HCEC 1CT (cell line): ENCODE measurements around the gene HNF4A.
"Not testable (repeated sequence)": the region's sequence is repeated elsewhere in the genome, so short reads cannot be mapped to it uniquely, and the experiment has no call there.

Experiments
- DNase-seq: peaks from one replicate; pipeline ENCODE4 v3.0.0-alpha.2; 2017

HNF4A gene

DNA sequence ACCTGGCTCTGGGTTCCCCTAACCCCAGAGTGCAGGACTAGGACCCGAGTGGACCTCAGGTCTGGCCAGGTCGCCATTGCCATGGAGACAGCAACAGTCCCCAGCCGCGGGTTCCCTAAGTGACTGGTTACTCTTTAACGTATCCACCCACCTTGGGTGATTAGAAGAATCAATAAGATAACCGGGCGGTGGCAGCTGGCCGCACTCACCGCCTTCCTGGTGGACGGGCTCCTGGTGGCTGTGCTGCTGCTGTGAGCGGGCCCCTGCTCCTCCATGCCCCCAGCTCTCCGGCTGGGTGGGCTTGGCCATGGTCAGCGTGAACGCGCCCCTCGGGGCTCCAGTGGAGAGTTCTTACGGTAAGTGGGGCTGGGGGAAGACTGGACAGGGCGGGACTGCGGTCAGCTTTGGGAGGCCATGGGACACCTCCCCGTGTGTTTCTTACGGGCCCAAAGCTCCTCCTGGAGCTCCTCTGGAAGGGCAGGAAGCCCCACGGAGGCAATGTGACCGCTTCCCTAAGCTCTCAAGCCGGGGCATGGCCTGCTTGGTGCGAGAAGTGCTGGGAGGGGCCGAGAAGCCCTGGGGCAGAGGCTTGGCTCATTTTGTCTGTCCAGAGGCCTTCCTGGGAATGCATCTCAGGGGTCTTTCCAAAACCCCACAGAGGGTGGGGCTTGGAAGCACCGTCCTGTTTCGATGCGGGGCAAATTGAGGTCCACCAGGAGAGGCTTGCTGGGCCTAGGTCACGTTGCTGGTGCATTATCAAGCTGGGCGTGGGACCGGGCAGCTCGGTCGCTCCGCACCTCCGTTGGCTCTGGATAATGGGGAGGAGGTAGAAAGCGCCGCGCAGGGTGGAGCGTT, at the start of gene HNF4A:
HNF4A (plus strand) TSS at position 202 of the 855 bp plus-strand sequence; CDS start at position 308, 106 bp downstream.
- no peak for DNase-seq

DNA sequence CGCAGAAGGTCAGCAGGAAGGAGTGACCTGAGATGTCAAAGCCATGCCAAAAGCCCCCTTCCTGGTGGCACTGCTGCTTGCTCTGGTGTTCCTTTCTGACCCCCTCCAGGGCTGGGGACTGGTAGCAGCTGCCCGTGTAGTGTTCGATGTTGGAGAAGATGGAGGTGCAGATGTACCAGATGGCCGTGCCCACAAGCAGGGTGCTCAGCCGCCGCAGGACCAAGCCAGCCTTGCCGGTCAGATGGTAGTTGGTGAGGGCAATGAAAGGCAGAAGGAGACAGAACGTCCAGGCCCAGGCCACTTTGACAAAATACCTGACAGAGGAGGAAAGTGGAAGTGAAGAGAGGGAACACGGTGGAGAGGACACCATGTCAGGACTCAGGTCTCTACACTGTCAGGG, 48.6 kb upstream of the HNF4A start:
- no peak for DNase-seq

DNA sequence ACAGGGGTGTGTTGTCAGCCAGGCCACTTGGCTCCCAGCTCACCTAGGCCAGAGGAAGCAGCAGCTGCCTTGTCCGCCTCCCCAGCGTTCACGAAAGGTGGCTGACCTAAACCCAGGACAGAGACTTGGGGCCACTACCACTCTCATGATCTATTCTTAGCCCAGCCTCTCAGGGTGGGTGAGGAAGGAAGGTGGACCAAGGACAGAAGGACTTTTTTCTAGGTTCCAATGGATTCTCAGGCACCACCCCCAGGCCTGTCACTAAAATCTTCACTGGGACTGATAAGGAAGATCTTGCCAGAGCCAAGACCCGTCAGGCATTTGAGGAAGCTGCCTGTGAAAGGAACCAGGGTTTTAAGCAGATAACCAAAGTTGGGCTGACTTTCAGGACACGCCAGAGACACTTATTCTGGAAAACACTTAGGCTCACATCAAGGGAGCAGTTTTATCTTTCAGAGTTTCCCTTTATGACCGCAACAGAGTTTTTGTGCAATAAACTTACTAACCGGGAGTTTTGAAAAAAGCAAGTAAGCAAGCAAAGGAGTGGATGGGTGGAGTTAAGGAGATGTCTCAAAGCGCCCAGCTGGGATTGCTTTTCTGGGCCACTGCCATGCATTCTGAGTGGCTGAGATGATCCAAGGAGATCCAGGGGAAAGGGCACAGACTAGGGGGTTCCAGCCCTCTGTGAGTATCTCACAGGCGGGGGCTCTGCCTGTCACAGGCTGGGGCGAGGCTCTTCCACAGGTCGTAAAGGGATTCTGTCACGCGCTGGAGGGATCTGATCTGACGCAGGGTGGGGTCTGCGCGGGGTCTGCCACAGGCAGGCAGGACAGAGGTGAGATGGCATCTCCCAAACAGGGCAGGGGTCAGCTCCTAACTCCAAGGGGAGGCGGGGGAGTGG, 45.5 kb upstream of the HNF4A start:
- peak; percentile 66 for DNase-seq

DNA sequence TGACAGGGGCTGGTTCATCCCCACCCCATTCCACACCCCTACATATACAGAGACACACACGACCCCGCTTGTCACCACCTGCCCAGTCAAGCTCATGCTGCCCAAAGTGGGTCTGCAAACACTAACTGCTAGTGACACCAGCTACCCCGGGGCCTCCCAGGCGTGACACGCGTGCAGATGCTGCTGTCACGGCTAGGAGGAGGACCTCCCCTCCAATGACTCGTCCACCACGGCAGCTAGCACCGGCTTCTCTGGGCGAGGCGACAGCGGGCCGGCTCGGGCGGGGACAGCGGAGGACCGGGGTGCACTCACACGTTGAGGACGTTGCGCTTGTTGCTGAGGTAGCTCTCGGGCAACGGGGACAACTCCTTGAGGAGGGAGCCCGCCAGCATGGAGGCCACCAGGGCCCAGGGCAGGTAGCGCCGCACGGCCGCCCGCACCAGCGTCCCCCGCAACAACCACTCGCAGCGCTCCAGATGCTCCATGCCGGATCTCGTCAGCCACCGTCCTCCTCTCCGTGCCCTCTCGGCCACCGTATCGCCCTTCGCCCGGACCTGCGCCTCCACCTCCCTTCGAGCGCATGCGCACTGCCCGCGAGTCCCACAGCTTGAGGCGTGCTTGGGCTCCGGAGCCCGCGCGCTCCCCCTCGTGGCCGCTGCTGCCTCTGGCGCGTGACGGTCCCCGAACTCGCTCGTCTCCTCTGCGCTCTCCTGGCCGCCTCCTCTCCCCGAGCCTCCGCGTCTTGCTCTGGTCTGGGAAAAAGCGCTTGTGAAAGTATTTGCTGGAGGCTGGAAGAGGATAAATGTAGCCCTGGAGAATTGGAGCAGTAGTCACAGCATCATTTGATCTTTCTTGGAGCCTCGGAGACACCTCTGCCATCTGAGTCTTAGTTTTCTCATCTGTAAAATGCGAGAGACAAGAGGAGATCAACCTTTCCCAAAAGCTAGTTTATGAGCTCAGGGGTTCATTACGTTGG, 44.5 kb upstream of the HNF4A start, which contains the start of gene FITM2:
FITM2 (minus strand) TSS at position 539 of the 976 bp plus-strand sequence; CDS start at position 485, 54 bp downstream.
- peak; percentile 92 for DNase-seq

DNA sequence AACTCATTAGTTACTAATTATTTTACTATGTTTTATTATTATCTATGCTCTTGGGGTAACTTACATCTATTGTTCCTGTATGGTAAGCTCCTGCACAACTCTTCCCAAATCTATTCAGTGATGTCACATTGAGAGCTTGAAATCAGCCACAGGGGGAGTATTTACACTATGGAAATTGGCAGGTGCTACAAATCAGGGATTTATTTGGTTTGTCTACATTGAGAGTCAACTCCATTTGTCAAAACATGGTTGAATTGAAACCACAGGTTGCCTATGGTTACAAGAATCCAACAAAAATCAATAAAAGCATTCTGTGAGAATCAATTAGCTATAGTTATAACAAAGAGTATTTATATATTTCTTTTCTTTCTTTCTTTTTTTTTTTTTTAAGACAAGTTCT, 40.6 kb upstream of the HNF4A start:
- DNase-seq: no peak

DNA sequence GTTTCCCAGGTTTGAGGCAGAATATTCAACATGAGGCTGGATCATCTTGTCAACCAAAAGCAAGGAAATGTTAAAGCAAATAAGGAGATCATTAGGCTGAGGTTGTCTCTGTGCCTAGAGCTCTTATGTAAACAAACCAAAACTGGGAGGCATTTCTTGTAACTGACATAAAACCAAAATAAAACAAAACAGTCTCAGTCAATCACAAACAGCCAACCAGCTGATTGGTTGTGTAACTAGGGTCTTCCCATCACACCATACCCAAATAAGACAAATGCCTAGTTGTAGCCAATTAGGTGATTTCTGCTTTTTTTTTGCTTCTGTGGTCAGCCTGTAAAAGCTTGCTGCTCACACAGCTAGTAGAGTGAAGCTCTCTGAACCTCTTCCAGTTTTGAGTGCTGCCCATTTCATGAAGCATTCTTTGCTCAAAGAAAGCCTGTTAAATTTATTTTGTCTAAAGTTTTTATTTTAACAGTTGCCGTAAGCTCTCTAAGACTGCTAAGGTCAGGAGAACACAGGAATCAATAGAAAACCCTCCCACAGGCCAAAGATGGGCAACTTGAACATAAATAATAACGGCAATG, 35.6 kb upstream of the HNF4A start:
- peak; percentile 55 for DNase-seq

DNA sequence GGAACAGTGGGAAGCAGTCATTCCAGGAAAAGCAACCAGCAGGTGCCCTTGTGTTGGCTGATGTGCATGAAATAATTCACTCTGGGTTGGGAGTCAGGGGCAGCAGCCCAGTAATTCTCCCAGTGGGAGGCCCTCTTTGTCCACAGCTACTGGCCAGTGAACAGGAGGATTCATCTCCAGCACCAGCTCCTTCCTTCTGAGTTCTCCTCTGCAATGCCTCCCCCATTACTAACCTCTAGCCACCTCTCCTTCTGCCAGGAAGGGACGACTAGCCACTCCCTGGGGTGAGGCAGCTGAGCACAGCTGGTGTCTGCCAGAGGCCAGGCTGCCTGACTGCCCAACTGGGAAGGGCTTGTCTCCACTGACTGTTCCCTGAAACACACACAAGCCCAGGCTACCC, 31.2 kb upstream of the HNF4A start:
- peak; percentile 10 for DNase-seq

DNA sequence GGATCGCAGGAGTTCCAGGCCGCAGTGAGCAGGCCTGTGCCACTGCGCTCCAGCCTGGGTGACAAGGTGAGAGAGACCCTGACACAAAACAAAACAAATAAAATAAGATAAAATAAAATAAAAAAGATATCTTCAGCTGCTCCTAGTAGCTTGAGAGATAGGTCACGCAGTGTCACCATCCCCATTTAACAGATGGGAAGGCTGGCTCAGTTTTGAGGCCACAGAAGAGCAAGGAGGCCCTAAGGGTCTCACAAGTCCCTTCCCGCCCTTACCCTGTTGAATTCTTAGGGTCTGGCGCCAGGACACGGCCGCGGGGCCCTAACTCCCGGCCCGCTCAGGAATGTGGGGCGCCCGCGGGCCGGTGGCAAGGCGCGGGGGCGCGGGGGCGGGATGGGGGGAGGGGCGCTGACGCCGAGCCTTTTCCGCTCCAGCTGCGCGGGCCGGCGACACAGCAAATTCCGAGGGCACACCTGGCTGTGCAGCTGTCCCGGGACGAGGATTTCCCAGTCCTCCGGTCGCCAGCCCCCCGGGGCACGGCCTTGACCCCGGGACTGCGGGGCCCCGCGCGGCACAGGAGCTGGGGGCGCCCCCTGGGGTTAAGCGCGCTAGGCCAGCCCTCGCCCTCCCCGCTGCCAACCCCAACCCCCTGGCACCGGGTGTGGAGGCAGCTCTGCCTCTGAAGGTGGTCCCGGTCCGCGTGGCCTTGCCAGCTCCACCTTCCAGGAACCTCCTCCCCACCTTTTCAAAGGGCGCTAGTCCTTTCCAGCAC, 28.9 kb upstream of the HNF4A start:
- no peak for DNase-seq

DNA sequence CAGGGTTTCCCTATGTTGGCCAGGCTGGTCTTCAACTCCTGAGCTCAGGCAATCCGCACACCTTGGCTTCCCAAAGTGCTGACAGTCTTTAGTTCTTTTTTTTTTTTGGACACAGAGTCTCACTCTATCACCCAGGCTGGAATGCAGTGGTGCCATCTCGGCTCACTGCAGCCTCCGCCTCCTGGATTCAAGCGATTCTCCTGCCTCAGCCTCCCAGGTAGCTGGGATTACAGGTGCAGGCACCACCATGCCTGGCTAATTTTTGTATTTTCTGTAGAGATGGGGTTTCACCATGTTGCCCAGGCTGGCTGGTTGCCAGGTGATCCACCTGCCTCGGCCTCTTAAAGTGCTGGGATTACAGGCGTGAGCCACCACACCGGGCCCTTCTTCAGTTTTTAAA, 27.8 kb upstream of the HNF4A start:
- DNase-seq: not testable (repeated sequence)

DNA sequence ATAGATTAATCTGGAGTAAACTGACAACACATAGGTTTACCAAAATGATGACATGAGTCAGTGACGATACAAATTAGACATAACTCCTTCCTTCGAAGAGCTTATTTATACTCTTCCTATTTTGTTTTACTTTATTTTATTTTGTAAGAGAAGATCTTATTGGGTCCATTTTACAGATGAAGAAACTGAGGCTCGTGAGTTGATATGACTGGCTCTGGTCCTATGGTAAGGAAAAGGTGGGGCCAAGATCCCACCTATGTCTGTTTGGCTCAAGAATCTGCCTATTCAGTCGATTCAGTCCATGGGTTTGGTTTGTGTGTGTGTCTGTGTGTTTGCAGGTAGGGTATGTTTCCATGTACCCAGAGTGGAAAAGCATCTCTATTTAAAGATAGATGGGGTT, 27.1 kb upstream of the HNF4A start:
- DNase-seq: no peak

DNA sequence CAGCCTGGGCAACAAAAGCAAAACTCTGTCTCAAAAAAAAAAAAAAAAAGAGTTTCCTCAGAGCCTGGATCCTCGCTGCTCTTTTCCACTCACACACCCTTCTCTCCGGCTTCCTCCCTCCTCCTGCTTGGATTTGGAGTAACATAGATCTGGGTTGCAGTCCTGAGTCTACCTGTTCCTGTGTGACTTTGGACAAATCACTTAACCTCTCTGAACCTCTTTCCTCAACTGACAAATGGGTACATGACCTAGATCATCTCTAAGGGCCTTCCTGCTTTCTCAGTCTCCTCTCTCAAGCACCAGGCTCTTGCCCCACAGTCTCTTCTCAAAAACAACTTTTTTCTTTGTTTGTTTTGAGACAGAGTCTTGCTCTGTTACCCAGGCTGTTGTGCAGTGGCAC, 24.3 kb upstream of the HNF4A start:
- no peak for DNase-seq

DNA sequence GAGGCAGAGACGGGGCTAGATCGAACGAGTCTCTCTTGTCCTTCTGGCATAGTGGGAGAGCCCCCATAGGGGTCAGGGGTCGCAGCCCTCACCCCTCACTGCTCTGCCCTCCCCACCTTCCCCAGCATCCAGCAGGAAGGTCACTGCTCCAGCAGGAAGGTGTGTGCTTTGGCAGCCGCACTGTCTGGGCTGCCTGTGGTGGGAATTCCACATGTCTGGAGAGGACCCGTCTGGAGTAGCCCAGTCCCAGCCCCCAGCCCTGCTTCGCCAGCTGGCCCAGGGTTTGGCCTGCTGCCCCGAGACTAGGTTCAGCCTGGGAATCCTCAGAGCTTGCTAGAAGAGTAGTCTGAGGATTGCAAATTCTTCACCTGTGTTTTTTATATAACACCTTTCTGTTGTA, 21.2 kb upstream of the HNF4A start:
- no peak for DNase-seq

DNA sequence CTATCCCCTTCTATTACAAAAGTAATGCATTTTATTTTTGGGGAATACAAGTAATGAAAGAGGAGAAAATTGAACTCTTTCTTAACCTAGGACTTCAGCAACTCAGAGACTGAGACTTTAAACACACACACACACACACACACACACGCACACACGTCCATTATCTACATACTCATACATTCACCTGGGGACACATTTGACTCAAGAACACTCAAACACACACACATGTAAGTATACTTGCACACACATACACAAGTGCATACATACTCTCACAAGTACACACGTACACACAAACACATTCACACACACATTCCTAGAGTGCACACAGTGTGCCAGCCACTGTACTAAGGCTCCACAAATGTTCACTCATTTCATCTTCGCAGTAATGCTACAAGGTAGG, 20.8 kb upstream of the HNF4A start:
- DNase-seq: no peak

DNA sequence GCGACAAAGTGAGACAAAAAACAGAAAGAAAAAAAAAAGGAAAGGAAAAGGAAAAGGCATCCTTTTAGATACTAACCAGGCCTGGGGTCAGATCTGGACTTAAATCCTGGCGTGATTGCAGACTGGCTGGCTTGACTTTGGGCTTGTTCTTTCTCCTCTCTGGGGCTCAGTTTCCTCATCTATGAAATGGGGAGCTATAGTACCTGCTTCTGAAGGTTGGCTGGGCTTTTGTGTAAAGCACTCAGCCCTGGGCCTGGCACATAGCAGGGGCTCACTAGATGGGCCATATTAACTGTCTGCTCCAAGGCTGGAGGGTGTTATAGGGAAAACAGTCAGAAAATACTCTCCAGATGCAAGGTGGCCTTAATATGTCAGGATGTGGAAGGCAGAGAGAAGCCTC, 19.8 kb upstream of the HNF4A start:
- no peak for DNase-seq

DNA sequence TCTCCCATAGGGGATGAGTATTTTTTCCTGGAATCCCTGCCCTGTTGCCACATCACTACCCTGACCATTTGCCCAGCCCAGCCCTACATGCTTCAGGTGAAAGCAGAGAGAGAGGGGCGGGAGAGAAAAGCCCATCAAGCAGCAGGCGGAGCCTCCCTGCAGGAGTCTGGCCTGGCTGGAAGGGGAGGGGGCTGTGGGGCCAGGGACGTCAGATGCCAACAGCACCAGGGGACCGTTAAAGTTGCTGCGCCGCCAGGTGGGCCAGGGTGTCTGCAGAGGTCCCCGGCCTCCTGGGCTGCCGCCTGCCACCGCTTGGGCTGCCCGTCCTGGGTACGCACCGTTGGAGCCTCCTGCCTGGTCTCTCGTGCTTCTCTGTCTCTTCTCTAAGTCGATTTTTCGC, 19.4 kb upstream of the HNF4A start:
- DNase-seq: no peak

DNA sequence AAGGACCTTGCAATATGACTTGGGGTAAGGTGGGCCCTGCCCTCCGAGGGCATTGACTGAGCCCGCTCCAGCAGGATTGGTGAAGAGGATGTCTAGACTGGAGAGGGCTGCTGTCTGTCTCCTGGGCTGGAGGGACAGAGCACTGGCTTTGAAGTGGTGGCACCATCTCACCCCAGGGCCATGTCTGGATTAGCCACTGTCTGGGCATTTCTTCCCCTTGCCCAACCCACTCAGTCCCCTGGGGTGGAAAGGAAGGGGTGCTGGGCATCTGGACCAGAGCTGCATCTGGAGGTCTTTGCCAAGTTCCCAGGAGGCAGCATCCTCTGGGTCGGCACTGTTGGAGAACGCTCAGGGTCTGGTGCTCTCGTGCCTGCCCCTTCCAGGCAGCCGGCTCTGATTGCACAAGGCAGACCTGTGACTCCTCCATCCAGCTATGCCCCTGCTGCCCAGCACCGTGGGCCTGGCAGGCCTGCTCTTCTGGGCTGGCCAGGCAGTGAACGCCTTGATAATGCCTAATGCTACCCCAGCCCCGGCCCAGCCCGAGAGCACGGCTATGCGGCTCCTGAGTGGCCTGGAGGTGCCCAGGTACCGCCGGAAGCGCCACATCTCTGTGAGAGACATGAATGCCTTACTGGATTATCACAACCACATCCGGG, 18.6 kb upstream of the HNF4A start, which contains the start of gene R3HDML:
R3HDML (plus strand) TSS at position 319 of the 656 bp plus-strand sequence; CDS start at position 434, 115 bp downstream.
- no peak for DNase-seq

DNA sequence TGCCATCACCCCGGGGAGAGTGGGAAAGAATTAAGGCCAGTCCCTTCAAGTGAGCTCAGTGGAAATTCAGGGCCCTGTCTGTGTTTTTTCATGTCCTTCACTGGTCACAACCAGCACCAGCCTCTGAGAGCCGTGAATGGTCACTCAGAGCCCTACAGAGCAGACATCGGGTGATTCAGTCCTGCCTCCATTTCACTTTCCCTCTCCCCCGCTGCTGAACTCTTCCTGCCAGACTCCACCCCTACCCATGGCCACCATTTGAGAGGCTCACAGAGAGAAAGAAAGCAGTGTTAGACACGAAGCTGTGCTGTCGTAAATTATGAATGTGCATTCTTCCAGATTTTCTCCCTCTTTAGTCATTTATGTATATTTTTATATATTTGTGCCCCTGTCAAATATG, 13.3 kb upstream of the HNF4A start:
- no peak for DNase-seq

DNA sequence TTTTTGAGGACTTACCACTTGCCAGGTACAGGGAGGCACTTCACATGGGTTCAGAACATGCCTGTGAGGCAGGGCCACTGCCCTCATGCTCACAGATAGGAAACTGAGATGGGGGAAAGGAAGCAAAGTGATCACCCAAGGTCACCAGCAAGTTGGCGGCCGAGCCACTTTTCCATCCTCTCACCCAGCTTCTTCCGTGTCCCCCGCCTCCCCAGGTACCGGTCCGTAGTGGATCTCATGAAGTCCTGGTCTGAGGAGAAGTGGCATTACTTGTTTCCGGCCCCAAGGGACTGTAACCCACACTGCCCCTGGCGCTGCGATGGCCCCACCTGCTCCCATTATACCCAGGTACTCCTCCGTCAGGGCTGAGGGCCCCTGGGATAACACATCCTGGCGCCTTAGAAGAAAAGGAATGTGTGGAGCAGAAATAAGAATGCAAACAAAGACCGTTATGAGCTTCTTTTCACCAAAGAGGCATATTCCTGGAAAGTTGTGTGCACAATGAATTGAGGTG, 12.3 kb upstream of the HNF4A start:
- no peak for DNase-seq

DNA sequence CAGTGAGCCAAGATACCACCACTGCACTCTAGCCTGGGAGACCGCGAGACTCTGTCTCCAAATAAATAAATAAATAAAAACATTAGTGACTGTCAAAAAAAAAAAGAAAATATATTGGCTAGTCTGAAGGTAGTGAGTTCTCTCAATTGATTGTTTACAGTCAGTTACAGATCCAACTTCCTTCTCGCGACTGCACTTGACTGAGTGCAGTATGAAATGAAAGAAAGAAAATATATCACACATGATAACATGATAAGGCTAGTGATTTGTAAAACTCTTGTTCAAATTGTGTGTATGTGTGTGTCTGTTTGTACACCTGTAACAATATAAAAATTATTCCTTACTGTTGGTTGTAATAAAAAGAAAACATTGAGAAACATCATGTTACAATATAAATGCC, 10.8 kb upstream of the HNF4A start:
- no peak for DNase-seq

DNA sequence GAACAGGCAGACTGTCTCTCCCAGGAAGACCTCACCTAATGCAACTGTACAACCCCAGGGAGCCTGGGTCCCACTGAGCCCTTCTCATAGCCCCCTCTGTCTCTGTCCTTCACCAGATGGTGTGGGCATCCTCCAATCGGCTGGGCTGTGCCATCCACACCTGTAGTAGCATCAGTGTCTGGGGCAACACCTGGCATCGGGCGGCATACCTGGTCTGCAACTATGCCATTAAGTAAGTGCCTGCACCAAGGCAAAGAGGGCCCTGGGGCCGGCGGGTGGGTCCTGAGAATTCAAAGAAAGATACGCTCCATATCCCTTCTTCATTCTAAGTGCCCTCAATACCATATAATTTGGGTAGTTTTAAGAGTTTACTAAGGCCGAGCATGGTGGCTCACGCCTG, 10.4 kb upstream of the HNF4A start:
- DNase-seq: no peak
